ENCODE measurements around the gene FBXO41.

GRCh38 chr2:73238976-73239375 is 45.3 kb downstream of the FBXO41 start:
- TF ChIP-seq POLR2AphosphoS5 (IDR thresholded peaks at IDR 0.05; ENCODE audit: low read depth, low read length) = no peak
- TF ChIP-seq TAF1 (IDR thresholded peaks at IDR 0.05; ENCODE audit: borderline replicate concordance, insufficient read depth, low read length) = no peak
- TF ChIP-seq REST (IDR thresholded peaks at IDR 0.05; ENCODE audit: insufficient read depth in 1 of 2, low read depth in 2 of 2, low read length in 2 of 2) = no peak
- no peak for TF ChIP-seq SIN3A (IDR thresholded peaks at IDR 0.05; ENCODE audit: borderline replicate concordance, insufficient read depth, low read length)
